Duodenal mucosa (tissue), 2 donors: ENCODE measurements around the gene ITGB3BP.

Source experiments
- H3K27ac ChIP-seq: one replicate; pipeline ENCODE4 v1.7.0; 2013; ENCODE audit warnings: low read depth, low read length
- H3K27me3 ChIP-seq, 2 donors: one replicate each; pipeline ENCODE4 v1.7.0; 2013; ENCODE audit warnings: low read length in 2 of 2, control low read depth in 1 of 2; ENCODE audit not compliant: insufficient read depth in 2 of 2, control insufficient read depth in 1 of 2
- H3K36me3 ChIP-seq, 2 donors: one replicate each; pipeline ENCODE4 v1.7.0; 2013; ENCODE audit warnings: low read length in 2 of 2, control low read depth in 1 of 2; ENCODE audit not compliant: insufficient read depth in 2 of 2, control insufficient read depth in 1 of 2
- H3K4me1 ChIP-seq, 2 donors: one replicate each; pipeline ENCODE4 v1.7.0; 2013; ENCODE audit warnings: low read length in 2 of 2, control low read depth in 1 of 2; ENCODE audit not compliant: insufficient read depth in 2 of 2, control insufficient read depth in 1 of 2
- H3K4me3 ChIP-seq, 2 donors: one replicate each; pipeline ENCODE4 v1.7.0; 2013; ENCODE audit warnings: low read length in 2 of 2, low read depth in 1 of 2
- H3K9ac ChIP-seq, 2 donors: one replicate each; pipeline ENCODE4 v1.7.0; 2013; ENCODE audit warnings: low read length in 2 of 2, low read depth in 1 of 2
- H3K9me3 ChIP-seq, 2 donors: one replicate each; pipeline ENCODE4 v1.7.0; 2013; ENCODE audit warnings: low read length in 2 of 2, control low read depth in 1 of 2; ENCODE audit not compliant: control insufficient read depth in 1 of 2

ITGB3BP gene

DNA sequence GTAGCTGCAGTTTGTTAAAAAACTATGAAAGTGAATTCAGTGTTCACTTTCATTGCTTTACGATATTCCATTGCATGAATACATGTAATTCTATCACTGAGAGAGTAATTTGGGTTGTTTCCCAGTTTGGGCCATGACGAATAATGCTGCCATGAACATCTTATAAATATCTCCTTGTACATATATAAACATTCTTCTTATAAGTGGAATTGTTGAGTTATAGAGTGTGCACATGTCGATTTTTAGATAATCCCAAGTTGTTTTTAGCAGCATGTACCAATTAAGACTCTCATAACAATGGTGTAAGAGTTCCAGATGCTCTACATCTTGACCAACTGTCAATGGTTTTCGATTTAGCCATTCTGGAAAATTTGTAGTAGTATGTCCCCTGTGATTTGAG is 114.7 kb downstream of the ITGB3BP start:
- H3K4me1 ChIP-seq: peaks cover 0 to 4% of the 10 kb centered on the region in 2 donors
- H3K9me3 ChIP-seq: no peaks in the 10 kb centered on the region
- H3K27ac ChIP-seq: no peak overlapping the region
- H3K4me3 ChIP-seq: no peak overlapping the region
- no peaks in the 10 kb centered on the region for H3K27me3 ChIP-seq
- peaks cover 0 to 16% of the 10 kb centered on the region in 2 donors for H3K36me3 ChIP-seq
- no peak overlapping the region for H3K9ac ChIP-seq

DNA sequence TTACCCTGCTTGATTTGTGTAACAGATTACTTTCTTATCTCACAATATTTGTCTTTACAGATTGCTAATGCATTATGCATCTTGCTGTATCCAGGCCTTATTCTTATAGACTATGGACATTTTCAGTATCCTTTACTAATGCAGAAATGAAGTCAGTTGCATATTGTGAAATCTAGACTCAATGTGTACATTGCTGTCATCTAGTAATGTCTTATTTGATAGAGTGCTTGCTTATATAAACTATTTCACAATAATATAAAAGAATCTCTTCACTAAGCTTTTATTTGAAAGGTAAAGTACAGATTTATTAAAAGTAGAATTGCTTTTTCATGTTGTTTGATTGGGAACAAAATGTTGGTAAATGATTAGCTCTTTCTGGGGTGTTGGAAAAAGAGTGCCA is 116.0 kb downstream of the ITGB3BP start:
- H3K9ac ChIP-seq: no peak overlapping the region
- no peaks in the 10 kb centered on the region for H3K9me3 ChIP-seq
- H3K36me3 ChIP-seq: peaks cover 0 to 14% of the 10 kb centered on the region in 2 donors
- no peaks in the 10 kb centered on the region for H3K4me1 ChIP-seq
- no peak overlapping the region for H3K4me3 ChIP-seq
- H3K27ac ChIP-seq: no peak overlapping the region
- H3K27me3 ChIP-seq: no peaks in the 10 kb centered on the region

DNA sequence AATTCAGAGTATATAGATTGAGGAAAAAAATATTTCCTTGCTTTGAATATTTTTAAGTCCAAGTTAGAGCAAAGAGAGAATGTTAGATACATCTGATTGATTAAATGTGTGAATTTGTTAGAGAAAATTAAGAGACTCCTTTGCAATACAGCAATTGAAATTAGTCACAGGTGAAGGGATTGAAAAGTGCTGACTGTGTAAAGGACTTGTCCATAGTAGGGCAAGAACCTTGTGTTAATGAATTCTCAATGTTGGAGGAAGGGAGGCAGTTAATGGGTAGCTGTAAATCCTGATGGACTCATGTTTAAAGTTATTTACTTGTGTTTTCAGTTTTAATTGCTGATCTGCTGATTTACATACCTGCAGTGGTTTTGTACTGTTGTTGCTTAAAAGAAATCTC is 117.0 kb downstream of the ITGB3BP start:
- Histone ChIP-seq H3K4me3 (no peak overlapping the region), H3K27me3 (no peaks in the 10 kb centered on the region), H3K27ac (no peak overlapping the region), H3K9ac (no peak overlapping the region), H3K4me1 (no peaks in the 10 kb centered on the region), H3K36me3 (peaks cover 0 to 10% of the 10 kb centered on the region in 2 donors), H3K9me3 (no peaks in the 10 kb centered on the region)

DNA sequence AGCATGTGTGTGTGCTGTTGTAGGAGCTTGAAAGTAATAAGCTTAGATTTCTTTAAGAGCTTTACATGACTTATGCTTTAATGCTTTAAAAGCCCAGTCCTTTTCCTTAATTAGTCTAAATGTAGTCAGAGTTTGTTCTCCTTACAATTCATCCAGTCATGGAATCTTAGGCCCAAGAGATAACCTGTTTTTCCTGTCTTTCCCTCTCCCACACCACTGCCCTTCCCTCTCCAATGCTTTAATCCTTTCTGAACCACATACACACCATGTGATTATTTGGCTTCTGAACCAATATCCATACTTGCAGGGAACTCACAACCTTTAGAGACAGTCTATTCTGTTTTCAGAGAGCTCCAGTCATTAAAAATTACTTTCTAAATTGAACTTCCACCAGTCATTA is 118.0 kb downstream of the ITGB3BP start:
- no peak overlapping the region for H3K27ac ChIP-seq
- H3K36me3 ChIP-seq: peaks cover 0 to 10% of the 10 kb centered on the region in 2 donors
- no peaks in the 10 kb centered on the region for H3K9me3 ChIP-seq
- H3K27me3 ChIP-seq: no peaks in the 10 kb centered on the region
- no peak overlapping the region for H3K9ac ChIP-seq
- H3K4me3 ChIP-seq: no peak overlapping the region
- no peaks in the 10 kb centered on the region for H3K4me1 ChIP-seq

DNA sequence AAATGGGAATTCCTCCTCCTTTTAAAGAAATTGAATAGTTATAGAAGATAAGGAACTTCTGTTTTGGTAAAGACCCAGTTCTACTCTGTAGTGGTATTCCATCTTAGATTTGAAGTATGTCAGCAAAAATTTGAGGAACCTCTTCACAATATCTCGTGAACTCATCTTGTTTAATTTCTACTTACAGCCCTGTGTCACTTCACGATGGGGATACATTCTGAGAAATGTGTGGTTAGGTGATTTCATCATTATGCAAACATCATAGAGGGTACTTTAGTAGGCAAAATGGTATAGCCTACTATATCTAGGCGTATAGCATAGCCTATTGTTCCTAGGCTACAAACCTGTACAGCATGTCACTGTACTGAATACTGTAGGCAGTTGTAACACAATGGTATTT is 119.6 kb downstream of the ITGB3BP start:
- no peak overlapping the region for H3K4me3 ChIP-seq
- peaks cover 0 to 16% of the 10 kb centered on the region in 2 donors for H3K36me3 ChIP-seq
- H3K27ac ChIP-seq: no peak overlapping the region
- H3K9ac ChIP-seq: no peak overlapping the region
- H3K4me1 ChIP-seq: no peaks in the 10 kb centered on the region
- no peaks in the 10 kb centered on the region for H3K27me3 ChIP-seq
- H3K9me3 ChIP-seq: no peaks in the 10 kb centered on the region

DNA sequence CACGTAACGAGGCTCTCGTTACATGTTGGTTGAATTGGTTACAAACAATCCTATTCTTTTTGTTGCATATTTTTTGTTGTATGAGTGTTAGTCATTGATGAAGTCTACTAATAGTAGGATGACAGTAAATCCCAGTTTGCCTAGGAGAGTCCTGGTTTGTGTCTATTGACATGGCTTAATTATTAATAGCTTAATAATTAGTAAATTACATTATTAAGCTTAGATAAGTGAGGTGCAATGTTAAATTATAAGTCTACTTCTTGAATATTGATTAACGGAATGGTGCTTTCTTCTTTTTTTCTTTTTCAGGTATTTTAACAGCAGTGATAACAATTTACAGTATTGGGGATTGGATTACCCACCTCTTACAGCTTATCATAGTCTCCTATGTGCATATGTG is 121.1 kb downstream of the ITGB3BP start:
- H3K4me1 ChIP-seq: no peaks in the 10 kb centered on the region
- no peak overlapping the region for H3K27ac ChIP-seq
- no peaks in the 10 kb centered on the region for H3K27me3 ChIP-seq
- H3K9me3 ChIP-seq: no peaks in the 10 kb centered on the region
- H3K36me3 ChIP-seq: peaks cover 0 to 16% of the 10 kb centered on the region in 2 donors
- no peak overlapping the region for H3K4me3 ChIP-seq
- no peak overlapping the region for H3K9ac ChIP-seq
